Right lobe of liver (tissue), 4 donors: ENCODE data around the gene GRAMD4.

Experiments used
- CTCF ChIP-seq, 4 donors: fragments of 200-600 bp in 3 of 4; fragments of 450-650 bp in 1 of 4; IDR thresholded peaks; one replicate each; pipeline versions ENCODE4 v1.5.1 to v1.8.0; 2016 to 2022; ENCODE audit warnings: antibody characterized with exemption in 4 of 4, mild to moderate bottlenecking in 2 of 4
- POLR2A ChIP-seq: fragments of 450-650 bp; IDR thresholded peaks from one replicate; pipeline ENCODE4 v1.6.1; 2017; ENCODE audit warnings: antibody characterized with exemption, mild to moderate bottlenecking
- donor health status: DM: no; HTN: no; CAD: no.
- donor health status: DM: no; HTN: no; CAD: no.
- donor health status: DM: no; HTN: yes; CAD: no.

GRCh38 chr22:46693634-46694415, 73.6 kb downstream of the GRAMD4 start:
- TF ChIP-seq CTCF (IDR thresholded peaks at IDR 0.05) (no peak), POLR2A (no peak)
